ENCODE measurements around the gene PLXNB2. TPM values are rescaled to one million over a fixed set of nuclear protein-coding genes. Genes with fewer than 3 reads are reported as not detected.

Gene PLXNB2
- total RNA-seq, 5 donors from 2014 or later (not counting 1 experiment from before 2014, with no cell fraction given) = 4.3 to 11.8 (median 6.5) TPM

- no peak for DNase-seq
- no peak overlapping the region for H3K27ac ChIP-seq (ENCODE audit: low read length)
- no peaks in the 10 kb centered on the region for H3K27me3 ChIP-seq (replicated peaks in 1 of 2; ENCODE audit: control insufficient read depth in 2 of 2, extremely low read depth in 1 of 2, insufficient read depth in 2 of 2, low read length in 1 of 2)
- no peaks in the 10 kb centered on the region for H3K4me1 ChIP-seq (ENCODE audit: control insufficient read depth in 1 of 2, extremely low read depth in 1 of 2, insufficient read depth in 2 of 2, low read length in 2 of 2)
- no peaks in the 10 kb centered on the region for H3K9me3 ChIP-seq
- H3K4me3 ChIP-seq (ENCODE audit: control insufficient read depth in 1 of 2, extremely low read depth in 1 of 2, low read length in 1 of 2) = no peak overlapping the region
- Mint-ChIP-seq H3K4me1 (peaks cover 0 to 8% (median 4%) of the 10 kb centered on the region in 3 donors), H3K36me3 (peaks cover 44% of the 10 kb centered on the region), H3K4me3 (no peak overlapping the region), H3K9me3 (no peaks in the 10 kb centered on the region), H3K27me3 (no peaks in the 10 kb centered on the region), H3K27ac (no peak overlapping the region)
- WGBS (ENCODE audit: insufficient coverage) = 96% methylated on average over 22 of the region's 24 CpGs
- ChIA-PET POLR2A (no interaction called here), CTCF (no interaction called here)
- H3K36me3 ChIP-seq (ENCODE audit: control insufficient read depth in 2 of 2, extremely low read depth in 1 of 2, insufficient read depth in 1 of 2, low read length in 1 of 2) = peaks cover 31 to 87% of the 10 kb centered on the region in 2 donors
- ATAC-seq (replicated peaks in 1 of 4) = no peak
Observed at GRCh38 chr22:50225200-50225969, 82.1 kb downstream of the PLXNB2 start.

Other genes starting within 250 kb of the PLXNB2 start
- not detected for gene TTLL8, start 249.3 kb downstream of the PLXNB2 start, total RNA-seq
- 1 to 10 TPM in 4 of 5 donors, under 1 TPM in 1; 0.92 to 2.1 (median 1.1) TPM for gene MLC1, start 222.2 kb downstream of the PLXNB2 start, total RNA-seq
- under 1 TPM in 1 of 5 donors, not detected in 4; 0.44 TPM for gene MOV10L1, start 217.6 kb downstream of the PLXNB2 start, total RNA-seq
- under 1 TPM in 3 of 5 donors, not detected in 2; 0.16 to 0.32 (median 0.26) TPM for gene PANX2, start 136.9 kb downstream of the PLXNB2 start, total RNA-seq
- gene TRABD, start 121.7 kb downstream of the PLXNB2 start, total RNA-seq = 100 to 1,000 TPM; 116 to 213 (median 175) TPM
- 10 to 100 TPM; 28.9 to 51.0 (median 46.1) TPM for gene SELENOO, start 106.6 kb downstream of the PLXNB2 start, total RNA-seq
- gene TUBGCP6, start 62.6 kb downstream of the PLXNB2 start, total RNA-seq = 100 to 1,000 TPM; 129 to 144 (median 132) TPM
- gene HDAC10, start 56.4 kb downstream of the PLXNB2 start, total RNA-seq = 100 to 1,000 TPM; 101 to 152 (median 128) TPM
- gene MAPK12, start 46.0 kb downstream of the PLXNB2 start, total RNA-seq = 1 to 10 TPM; 1.7 to 3.1 (median 2.9) TPM
- gene MAPK11, start 37.3 kb downstream of the PLXNB2 start, total RNA-seq = 1 to 10 TPM; 3.5 to 8.9 (median 5.6) TPM
- gene DENND6B, start 19.4 kb upstream of the PLXNB2 start, total RNA-seq = 1 to 10 TPM; 2.1 to 5.0 (median 3.5) TPM
- 100 to 1,000 TPM in 1 of 5 donors, 10 to 100 TPM in 4; 71.2 to 105 (median 96.8) TPM for gene PPP6R2, start 35.7 kb upstream of the PLXNB2 start, total RNA-seq
- 100 to 1,000 TPM; 193 to 318 (median 308) TPM for gene SBF1, start 167.4 kb upstream of the PLXNB2 start, total RNA-seq
- 10 to 100 TPM in 3 of 5 donors, 1 to 10 TPM in 2; 1.5 to 11.3 (median 10.7) TPM for gene ADM2, start 173.9 kb upstream of the PLXNB2 start, total RNA-seq
- gene MIOX, start 179.2 kb upstream of the PLXNB2 start, total RNA-seq = under 1 TPM in 4 of 5 donors, not detected in 1; 0.36 to 0.70 (median 0.54) TPM
- 100 to 1,000 TPM in 4 of 5 donors, 10 to 100 TPM in 1; 90.5 to 188 (median 185) TPM for gene LMF2, start 200.1 kb upstream of the PLXNB2 start, total RNA-seq
- 100 to 1,000 TPM in 2 of 5 donors, 10 to 100 TPM in 3; 80.1 to 110 (median 94.6) TPM for gene NCAPH2, start 200.6 kb upstream of the PLXNB2 start, total RNA-seq
- 1 to 10 TPM; 3.3 to 5.6 (median 4.0) TPM for gene SCO2, start 218.0 kb upstream of the PLXNB2 start, total RNA-seq
- 10 to 100 TPM; 11.6 to 29.1 (median 14.9) TPM for gene TYMP, start 222.4 kb upstream of the PLXNB2 start, total RNA-seq
- gene KLHDC7B, start 238.3 kb upstream of the PLXNB2 start, total RNA-seq = 1 to 10 TPM; 3.7 to 6.7 (median 5.4) TPM